ENCODE measurements around the gene MORN1.

- TF ChIP-seq, protein P1, sequence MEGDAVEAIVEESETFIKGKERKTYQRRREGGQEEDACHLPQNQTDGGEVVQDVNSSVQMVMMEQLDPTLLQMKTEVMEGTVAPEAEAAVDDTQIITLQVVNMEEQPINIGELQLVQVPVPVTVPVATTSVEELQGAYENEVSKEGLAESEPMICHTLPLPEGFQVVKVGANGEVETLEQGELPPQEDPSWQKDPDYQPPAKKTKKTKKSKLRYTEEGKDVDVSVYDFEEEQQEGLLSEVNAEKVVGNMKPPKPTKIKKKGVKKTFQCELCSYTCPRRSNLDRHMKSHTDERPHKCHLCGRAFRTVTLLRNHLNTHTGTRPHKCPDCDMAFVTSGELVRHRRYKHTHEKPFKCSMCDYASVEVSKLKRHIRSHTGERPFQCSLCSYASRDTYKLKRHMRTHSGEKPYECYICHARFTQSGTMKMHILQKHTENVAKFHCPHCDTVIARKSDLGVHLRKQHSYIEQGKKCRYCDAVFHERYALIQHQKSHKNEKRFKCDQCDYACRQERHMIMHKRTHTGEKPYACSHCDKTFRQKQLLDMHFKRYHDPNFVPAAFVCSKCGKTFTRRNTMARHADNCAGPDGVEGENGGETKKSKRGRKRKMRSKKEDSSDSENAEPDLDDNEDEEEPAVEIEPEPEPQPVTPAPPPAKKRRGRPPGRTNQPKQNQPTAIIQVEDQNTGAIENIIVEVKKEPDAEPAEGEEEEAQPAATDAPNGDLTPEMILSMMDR (IDR thresholded peaks at IDR 0.05; ENCODE audit: low read depth, low read length, missing input control) = no peak
- TF ChIP-seq EGR1 (IDR thresholded peaks at IDR 0.05; ENCODE audit: low read depth in 2 of 2) = no peak
- TF ChIP-seq JUND (IDR thresholded peaks at IDR 0.05) = no peak
- no peak for TF ChIP-seq YY1 (IDR thresholded peaks at IDR 0.05)
- TF ChIP-seq, protein P2, sequence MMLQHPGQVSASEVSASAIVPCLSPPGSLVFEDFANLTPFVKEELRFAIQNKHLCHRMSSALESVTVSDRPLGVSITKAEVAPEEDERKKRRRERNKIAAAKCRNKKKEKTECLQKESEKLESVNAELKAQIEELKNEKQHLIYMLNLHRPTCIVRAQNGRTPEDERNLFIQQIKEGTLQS (IDR thresholded peaks at IDR 0.05) = no peak
- no peak for TF ChIP-seq RAD21 (IDR thresholded peaks at IDR 0.05)
- TF ChIP-seq RXRA (IDR thresholded peaks at IDR 0.05) = no peak
- TF ChIP-seq, protein P3, sequence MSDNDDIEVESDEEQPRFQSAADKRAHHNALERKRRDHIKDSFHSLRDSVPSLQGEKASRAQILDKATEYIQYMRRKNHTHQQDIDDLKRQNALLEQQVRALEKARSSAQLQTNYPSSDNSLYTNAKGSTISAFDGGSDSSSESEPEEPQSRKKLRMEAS (IDR thresholded peaks at IDR 0.05) = no peak
- TF ChIP-seq, protein P4, sequence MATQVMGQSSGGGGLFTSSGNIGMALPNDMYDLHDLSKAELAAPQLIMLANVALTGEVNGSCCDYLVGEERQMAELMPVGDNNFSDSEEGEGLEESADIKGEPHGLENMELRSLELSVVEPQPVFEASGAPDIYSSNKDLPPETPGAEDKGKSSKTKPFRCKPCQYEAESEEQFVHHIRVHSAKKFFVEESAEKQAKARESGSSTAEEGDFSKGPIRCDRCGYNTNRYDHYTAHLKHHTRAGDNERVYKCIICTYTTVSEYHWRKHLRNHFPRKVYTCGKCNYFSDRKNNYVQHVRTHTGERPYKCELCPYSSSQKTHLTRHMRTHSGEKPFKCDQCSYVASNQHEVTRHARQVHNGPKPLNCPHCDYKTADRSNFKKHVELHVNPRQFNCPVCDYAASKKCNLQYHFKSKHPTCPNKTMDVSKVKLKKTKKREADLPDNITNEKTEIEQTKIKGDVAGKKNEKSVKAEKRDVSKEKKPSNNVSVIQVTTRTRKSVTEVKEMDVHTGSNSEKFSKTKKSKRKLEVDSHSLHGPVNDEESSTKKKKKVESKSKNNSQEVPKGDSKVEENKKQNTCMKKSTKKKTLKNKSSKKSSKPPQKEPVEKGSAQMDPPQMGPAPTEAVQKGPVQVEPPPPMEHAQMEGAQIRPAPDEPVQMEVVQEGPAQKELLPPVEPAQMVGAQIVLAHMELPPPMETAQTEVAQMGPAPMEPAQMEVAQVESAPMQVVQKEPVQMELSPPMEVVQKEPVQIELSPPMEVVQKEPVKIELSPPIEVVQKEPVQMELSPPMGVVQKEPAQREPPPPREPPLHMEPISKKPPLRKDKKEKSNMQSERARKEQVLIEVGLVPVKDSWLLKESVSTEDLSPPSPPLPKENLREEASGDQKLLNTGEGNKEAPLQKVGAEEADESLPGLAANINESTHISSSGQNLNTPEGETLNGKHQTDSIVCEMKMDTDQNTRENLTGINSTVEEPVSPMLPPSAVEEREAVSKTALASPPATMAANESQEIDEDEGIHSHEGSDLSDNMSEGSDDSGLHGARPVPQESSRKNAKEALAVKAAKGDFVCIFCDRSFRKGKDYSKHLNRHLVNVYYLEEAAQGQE (IDR thresholded peaks at IDR 0.05) = no peak
- TF ChIP-seq ZBTB33 (IDR thresholded peaks at IDR 0.05) = no peak
- no peak for TF ChIP-seq FOXA1 (IDR thresholded peaks at IDR 0.05)
- no peak for TF ChIP-seq GABPA (IDR thresholded peaks at IDR 0.05 in 1 of 2, conservative IDR thresholded peaks at IDR 0.05 in 1 of 2)
These were observed 44.0 kb downstream of the MORN1 start for GRCh38 chr1:2347409-2347785.

Measured in liver (tissue), 3 donors.